C1 segment of cervical spinal cord (tissue), 14 donors: ENCODE data around the gene NGF.
A peak's percentile ranks its signal among the peaks of the same experiment; 100 is the strongest.

Source experiments
- DNase-seq, 14 donors: peaks; one replicate each; lab custom pipeline; 2025; lab: John Stamatoyannopoulos, UW

NGF gene

DNA sequence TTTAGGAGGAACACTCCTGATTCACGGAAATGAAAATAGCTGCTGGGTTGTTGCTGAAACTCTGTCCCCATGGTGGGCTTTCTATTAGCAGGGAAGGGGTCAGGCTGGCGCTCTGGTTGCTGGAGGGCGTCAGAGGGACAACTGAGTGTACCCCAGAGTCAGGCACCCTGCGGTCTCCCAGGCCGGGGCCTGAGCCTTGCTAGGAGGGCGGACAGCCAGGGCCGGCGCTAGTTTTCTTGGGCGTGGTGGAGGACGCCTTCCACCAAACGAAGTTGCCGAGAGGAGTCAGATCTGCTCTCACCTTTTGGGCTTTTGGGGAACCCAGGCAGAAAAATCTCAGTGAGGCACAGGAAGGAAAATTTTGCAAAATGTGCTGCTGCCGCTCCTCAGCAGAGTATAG is 54.8 kb downstream of the NGF start:
- DNase-seq = no peak

DNA sequence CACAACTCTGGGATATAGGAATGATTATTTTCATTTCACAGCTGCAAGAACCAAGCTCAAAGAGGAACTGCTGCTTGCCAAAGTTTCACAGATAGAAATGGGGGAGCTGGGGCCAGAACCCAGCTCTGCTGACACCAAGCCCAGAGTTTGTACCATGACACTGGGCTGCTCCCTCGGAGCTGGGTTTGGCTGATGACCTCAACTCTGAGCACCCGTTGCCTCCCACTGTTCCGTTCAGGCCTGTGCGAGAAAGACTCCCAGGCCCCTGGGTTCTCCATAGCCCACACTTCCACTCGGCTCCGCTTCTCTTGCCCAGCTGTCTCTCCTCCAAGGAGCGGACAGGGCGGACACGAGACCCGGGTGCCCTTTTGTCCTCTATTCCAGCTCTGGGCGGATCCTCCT is 55.2 kb downstream of the NGF start:
- peak in 2 of 14 donors; percentile 4 to 6 for DNase-seq

DNA sequence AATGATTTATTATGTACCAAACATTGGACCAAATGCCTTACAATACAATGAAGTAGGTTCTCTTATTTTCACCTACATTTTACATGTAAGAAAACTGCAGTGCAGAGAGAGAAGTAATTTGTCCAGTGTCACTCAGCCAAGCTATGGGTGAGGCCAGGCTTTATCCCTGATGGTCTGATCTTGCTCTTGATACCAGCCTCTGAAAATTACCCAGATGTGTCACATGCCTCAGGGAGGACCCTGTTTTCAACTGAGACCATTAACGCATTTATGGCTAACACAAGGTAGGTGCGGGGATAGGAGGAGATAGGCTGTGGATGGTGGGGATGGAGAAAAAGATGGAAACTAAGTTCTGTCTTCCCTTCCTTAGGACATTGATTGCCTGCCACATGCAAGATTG is 56.9 kb downstream of the NGF start:
- no peak for DNase-seq

DNA sequence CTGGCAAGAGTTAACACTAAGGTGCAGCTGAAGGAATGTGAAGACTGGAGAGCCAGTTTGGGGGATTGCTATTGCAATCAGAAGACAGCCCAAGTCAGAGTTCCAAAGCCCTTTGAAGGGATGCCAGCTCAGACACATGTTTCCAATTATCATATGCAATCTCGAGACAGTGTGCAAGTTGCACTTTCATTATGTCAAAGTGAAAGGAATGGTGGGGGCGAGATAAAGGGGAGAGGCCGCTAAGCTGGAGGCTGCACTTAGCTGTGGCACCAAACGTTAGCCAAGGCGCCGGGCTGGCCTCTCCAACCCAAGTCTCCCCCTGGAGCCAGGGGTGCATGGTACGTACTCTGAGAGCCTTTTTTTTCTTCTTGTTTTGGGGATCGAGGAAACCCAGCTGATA is 58.0 kb downstream of the NGF start:
- no peak for DNase-seq

DNA sequence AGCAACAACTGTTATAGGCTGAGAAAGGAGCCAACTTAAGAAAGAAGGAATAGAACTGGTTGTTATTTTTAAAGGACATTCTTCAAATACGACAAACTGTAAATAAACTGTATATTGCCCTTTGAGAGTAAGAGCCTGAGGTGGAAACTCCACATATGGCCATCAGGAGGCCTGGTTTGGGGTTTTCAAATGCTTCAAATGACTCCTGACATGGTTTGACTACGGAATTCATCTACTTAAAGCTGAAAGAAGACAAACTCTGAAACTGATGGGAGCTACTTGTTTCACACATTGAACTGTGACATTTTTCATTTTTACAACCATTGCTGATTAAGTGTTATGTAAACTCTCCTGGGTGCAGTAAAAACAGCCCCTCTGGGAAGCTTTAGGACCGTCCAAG is 59.8 kb downstream of the NGF start:
- DNase-seq = no peak

DNA sequence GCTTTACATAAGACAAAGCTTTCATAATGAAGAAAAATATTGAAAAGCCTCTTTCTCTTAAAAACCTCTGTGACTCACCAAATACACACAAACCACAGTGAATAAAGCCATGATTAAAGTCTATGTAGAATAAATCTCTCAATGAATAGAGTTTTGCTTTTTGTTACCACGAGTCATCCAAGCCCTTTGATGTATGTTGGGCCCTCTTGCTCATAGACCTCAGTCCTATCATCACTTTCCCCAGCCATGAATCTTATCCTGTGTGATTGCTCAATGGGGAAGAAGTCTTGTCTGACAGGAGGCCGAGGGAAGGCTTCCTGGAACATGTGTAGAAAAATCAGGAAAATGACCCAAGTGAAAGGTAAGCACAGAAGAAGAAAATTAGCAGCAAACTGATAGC is 60.8 kb downstream of the NGF start:
- DNase-seq = no peak

DNA sequence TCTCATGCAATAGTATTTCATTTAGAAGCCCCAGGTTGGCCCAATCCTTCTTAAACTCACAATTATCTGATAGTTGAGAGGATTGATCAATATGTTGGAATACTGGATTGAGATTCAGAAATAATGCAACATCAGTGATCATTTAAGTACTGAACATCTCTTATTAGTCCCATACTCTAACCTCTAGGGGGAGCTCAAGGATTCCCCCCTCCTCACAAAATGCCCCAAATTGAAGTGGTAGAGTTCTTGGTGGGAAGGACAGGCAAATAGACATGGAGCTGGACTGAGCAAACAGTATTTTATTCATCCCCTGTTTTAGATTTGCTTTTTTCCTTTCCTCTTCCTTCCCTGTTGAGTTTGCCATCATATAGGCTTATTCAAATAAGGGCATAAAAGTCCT is 62.8 kb downstream of the NGF start:
- no peak for DNase-seq

DNA sequence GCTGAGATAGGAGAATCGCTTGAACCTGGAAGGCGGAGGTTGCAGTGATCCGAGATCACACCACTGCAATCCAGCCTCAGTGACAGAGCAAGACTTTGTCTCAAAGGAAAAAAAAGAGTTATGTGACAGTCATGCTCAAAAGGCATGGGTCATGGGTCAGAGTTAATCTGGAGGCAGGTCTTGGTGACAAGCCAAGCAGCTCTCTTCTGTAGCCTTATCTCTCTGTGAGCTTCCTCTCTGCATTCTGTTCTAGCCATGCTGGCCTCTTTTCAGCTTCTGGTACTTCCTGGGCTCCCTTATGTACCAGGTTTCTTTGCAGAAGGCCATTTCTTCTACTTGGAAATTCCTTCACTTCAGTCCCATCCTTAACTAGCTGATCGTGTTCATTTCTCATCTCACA is 63.6 kb downstream of the NGF start:
- no peak for DNase-seq

DNA sequence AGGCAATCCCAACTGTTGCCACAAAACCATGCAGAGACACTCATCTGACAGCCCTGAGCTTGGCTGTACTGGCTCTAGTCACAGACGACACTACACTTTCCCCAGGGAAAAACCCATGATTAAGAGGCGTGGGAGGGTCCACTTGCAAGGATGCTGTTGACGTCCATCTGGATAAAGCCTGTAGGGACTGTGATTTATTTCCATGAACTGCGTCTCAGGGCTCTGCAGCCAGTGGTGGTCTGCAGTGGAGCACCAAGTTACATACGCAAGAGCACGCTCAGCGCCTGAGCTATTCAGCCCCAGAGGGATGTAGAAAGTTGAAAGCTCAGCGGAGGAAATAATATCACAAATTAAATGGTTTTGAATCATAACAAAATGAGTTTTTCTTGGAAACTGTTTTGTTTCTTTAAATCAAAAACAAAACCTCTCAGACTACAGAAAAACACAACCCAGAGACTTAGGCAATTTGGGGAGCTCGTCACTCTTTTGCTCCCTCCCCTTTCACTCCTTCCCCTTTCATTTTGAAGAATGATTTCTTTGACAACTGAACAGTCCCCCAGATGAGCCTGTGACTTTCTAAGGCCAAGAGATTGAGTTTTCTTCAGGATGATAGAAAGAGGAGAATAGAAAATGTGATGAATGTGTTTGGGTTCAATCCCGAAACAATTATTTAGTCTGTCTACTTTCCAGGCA is 71.2 kb downstream of the NGF start:
- no peak for DNase-seq

DNA sequence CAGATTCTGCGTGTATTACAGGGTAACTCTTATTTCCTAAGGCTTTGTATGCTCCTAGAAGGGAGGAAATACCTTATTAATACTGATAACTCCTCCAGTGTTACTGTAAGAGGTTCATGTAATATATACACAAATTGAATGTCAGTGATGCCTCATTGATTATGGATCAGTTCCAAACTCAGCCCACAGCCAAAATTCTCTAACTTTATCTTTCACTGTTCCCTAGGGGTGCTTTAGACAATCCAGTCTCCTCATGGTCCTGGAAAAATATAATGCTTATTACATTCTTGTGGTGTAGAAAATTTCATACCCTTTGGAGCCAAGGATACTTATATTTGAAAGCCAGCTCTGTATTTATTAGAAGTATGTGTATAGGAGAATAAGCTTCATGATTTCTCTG is 73.0 kb downstream of the NGF start:
- DNase-seq = no peak

DNA sequence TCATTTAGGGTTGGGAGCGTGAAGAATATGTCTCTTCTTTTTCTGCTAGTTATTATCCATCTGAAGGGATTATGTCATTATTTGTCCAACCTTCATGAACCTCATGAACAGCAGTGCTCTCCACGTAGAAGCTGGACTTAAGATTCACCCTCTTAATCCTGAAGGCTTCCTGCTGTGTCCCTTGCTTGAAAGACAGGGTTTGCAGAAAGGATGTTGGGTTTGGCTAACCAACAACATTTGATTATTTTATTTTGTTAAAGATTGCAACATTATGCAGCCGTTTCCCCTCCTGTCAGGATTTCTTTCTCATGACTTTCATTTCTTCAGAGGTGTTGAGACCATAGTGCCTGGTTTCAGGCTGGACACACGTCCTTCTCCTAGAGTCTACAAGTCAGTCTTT is 75.2 kb downstream of the NGF start:
- DNase-seq = no peak

DNA sequence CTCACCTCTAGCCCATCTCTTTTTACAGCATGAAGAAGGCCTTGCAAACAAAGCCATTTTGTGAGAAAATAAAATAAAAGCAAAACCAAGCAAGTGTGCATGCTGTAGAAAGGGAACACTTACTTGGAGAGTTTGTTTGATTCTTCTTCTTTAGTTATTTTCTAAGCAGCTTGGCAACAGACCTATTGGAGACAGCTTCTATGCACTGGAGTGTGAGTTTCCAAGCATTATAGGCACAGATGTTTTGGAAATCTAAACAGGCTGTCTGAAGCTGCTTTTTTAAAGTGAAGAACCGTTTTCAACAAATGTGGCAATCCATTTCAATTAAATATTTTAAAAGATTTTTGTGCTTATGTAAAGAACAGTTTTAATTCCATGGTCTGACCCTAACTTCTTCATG is 76.6 kb downstream of the NGF start:
- no peak for DNase-seq

DNA sequence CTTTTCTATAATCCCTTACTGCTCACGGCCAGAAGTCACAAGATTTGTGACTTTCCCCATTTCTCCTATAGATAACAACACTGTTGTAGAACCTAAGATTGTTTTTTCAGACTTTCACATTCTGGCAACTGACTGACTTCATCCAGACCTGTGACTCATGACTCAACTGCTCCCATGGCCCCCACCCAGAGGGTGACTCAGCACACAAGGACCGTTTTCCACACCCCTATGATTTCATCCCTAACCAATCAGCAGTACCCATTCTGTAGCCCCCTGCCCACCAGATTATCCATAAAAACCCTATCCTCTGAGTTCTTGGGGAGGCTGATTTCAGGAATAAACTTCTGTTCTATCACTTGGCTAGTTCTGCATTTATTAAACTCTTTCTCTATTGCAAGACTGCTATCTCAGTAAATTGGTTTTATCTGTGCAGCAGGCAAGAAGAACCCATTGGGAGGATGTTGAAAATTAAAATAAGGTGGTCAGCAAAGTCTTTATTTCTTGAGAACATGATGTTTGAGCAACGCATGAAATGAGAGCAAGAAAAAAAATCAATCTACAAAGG is 79.7 kb downstream of the NGF start:
- no peak for DNase-seq

DNA sequence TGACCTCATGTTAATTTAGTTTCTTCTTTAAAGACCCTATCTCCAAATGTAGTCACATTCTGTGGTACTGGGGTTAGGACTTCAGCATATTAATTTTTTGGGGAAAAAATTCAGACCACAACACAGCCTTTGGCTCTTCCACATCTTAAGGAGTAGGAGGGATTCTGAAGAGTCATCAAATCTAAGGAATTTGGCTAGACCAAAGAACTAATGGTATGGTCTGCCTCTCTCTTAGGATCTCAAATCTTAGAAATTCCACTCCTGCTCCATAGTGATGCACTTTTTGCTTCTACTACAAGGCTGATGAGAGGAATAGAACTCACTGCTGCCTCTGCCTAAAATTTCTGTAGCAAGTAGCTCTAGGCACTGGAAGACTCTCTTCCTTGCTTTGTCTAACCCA is 80.5 kb downstream of the NGF start:
- no peak for DNase-seq

DNA sequence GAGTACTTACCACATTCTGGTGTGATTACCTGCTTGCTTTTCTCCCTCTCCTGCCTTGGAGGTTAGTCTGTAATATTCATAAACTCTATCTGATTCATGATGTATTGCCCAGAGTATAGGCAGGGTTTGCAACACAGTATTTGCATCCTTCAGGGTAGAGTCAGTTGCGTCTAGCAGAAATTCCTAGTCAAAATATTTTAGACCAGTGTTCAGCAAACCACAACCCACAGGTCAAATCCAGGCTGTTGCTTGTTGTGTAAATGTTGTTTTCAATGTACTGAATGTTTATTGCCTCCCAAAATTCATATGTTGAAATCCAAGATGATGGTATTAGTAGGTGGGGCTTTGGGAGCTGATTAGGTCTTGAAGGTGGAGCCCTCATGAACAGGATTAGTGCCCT is 82.9 kb downstream of the NGF start:
- no peak for DNase-seq

DNA sequence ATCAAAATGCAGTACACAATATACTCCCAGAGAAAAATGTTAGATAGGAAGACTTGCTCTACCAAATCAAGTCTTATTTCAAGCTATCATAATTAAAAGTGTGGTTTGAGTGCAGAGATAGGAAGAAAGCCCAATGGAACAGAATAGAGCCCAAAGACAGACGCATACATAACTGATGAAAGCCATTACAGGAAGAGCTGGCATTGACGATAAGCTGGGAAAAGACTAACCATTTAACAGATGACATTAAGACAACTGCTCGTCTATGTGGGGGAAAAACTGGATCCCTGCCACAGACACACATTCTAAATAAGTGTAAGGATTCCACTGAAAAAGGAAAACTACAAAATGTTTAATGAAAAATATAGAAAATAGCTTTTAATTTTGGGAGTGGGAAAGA is 85.5 kb downstream of the NGF start:
- no peak for DNase-seq

DNA sequence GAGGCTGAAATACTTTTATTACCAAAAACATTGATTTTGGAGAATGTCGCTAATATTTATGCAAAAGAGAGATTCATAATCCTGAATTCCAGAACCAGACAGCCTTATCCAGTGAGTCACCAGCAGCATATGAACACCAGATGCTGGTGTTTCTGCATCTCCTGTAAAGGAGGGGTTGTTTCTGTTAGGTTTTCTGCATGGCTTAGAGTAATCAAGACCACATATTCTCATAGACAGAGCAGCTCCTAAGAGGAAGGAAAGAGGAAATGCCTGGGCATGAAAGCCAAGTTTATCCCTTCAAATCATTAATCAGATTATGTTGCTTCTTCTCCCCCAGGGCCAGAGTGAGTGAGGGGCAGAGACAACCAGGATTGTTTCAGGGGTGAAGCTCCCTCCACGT is 86.2 kb downstream of the NGF start:
- no peak for DNase-seq

DNA sequence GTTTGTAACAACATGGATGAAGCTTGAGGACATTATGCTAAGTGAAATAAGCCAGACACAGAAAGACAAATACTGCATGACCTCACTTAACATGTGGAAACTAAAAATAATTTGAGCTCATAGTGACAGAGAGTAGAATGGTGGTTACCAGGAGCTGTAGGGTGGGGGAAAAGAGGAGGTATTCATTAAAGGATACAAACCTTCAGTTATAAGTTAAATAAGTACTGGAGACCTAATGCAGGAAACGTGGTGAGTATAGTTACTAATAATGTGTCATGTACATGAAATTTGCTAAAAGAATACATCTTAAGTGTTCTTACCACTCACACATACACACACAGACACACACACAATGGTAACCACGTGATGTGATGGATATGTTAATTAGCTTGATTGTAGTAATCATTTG is 86.7 kb downstream of the NGF start:
- DNase-seq = no peak

DNA sequence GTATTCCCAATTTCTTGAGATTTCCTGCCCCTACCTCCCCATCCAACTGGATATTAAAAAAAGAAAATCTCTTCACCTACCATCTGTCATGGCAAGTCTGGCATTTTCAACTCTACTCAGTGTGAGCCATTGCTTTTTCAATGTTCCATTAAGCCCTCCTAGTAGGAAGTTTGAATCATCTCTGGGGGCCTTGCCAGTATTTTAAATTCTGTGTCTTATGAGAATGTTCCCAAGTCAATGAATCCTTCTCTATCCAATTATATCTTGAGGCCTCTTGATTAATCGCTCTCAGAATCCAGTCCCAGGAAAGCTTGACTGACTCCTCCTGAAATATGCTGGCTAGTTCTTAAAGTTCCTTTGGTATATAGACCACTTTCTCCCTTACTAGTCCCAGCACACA is 91.5 kb downstream of the NGF start:
- no peak for DNase-seq

DNA sequence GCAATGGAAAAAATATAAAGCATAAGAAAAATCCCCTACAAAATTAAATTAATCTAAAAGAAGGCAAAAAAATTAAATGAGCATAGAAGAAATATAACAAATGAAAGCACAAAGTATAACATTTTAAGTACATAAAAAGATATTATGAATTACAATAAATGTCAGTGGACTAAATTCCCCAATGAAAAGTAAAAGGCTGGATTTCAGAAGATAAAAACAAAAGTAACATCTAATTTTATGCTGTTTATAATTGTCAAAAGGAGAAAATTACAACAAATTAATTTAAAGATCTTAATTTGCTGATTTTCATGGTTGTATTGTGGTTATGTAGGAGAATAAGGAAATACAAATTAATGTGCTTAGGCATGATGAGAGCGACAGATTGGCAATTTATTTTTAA is 92.8 kb downstream of the NGF start:
- no peak for DNase-seq

DNA sequence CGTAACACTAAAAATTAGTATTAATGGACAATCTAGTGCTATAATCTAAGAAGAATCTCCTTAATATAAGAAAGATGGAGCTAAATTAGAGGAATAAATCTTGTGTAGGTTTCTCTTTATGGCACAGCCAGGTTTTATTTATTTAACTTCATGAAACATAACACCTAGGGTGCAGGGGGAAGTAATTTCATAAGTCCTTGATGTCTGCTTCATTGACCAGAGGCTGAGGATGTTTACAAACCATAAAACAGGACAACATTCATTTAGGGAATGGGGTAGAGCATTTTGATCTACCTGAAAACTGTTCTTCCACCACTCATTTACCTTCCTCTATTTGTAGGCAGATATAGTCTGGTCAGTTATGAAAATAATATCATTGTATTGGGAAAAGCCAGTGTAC is 95.5 kb downstream of the NGF start:
- no peak for DNase-seq

DNA sequence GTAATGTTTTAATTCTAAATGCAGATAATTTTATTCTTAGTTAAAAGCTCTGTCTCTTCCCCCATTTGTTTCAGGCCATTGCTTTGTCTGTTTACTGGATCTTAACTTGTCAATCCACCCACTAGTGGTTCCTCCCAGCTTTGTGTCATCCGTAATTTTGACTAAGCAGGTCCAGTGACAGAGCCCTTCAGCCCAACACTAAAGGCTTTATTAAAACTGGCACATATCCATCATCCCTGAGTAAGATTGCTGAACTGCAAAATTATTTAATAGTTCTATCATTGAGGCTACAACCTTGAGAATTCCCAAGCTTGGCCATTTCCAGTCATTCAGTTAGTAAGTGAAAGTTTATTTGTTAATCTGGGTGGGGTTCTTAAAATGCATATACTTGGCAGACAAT is 96.7 kb downstream of the NGF start:
- DNase-seq = no peak

DNA sequence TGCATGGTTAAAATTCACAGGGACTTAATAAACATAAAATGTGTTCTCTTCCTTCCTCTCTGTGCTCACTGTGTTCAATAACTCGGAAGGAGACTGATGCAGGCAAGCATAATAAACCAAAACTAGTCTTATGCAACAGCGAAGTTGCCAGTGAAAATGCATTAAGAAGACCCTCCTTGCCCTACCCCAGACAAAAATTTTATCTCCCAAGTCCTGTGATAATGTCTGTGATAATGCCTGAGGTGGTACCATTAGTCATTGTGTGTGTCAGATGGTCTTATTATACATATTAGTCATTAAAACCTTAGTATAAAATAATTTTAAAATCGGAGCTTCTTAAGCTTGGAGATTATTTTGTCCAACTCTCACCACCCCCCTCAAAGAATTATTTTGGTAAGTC is 97.8 kb downstream of the NGF start:
- DNase-seq = no peak

DNA sequence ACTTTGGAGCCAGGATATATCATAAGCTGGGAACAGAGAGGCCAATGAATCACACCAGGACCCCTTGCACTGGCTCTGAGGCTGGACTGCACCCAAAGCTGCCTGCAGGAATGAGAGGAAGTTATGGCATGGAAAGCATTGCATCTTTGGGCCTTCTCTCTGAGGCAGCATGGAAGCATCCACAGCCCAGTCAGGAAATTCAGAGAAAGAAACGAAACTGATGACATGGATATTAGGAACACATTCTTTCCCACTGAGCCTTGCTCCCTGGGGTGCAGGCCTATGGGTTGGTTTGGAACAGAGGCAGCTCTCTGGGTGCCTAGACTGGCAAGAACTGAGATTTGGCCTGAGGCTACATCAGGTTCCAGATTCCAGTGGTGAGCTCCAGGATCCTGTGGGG is 98.6 kb downstream of the NGF start:
- DNase-seq = no peak
